ENCODE measurements around the gene ATP9A.
"Not testable (repeated sequence)": the region's sequence is repeated elsewhere in the genome, so short reads cannot be mapped to it uniquely, and the experiment has no call there.

ATP9A gene

GRCh38 chr20:51653226-51653625 lies 115.0 kb downstream of the ATP9A start:
- no peak for DNase-seq

GRCh38 chr20:51651921-51652549 lies 116.2 kb downstream of the ATP9A start:
- no peak for DNase-seq

GRCh38 chr20:51650685-51651134 lies 117.5 kb downstream of the ATP9A start:
- DNase-seq: no peak

- DNase-seq: no peak
These were observed 119.6 kb downstream of the ATP9A start for GRCh38 chr20:51648571-51648947.

GRCh38 chr20:51647674-51648570 lies 120.3 kb downstream of the ATP9A start:
- no peak for DNase-seq

GRCh38 chr20:51643810-51644209 lies 124.4 kb downstream of the ATP9A start:
- not testable (repeated sequence) for DNase-seq

GRCh38 chr20:51643390-51643789 lies 124.8 kb downstream of the ATP9A start:
- no peak for DNase-seq

- no peak for DNase-seq
These were observed 126.3 kb downstream of the ATP9A start for GRCh38 chr20:51641866-51642265.

GRCh38 chr20:51640743-51641142 lies 127.4 kb downstream of the ATP9A start:
- no peak for DNase-seq

- DNase-seq: peak; percentile 77
These were observed 128.9 kb downstream of the ATP9A start for GRCh38 chr20:51639206-51639832.

GRCh38 chr20:51637241-51637640 lies 130.9 kb downstream of the ATP9A start:
- DNase-seq: no peak

GRCh38 chr20:51636123-51636522 lies 132.1 kb downstream of the ATP9A start:
- no peak for DNase-seq

- no peak for DNase-seq
These were observed 132.5 kb downstream of the ATP9A start for GRCh38 chr20:51635680-51636079.

- no peak for DNase-seq
These were observed 133.3 kb downstream of the ATP9A start for GRCh38 chr20:51634877-51635276.

GRCh38 chr20:51634257-51634656 lies 133.9 kb downstream of the ATP9A start:
- DNase-seq: no peak

GRCh38 chr20:51633430-51633829 lies 134.8 kb downstream of the ATP9A start:
- DNase-seq: no peak

- DNase-seq: no peak
These were observed 136.2 kb downstream of the ATP9A start for GRCh38 chr20:51631953-51632352.

GRCh38 chr20:51631011-51631950 lies 136.9 kb downstream of the ATP9A start:
- DNase-seq: no peak

- no peak for DNase-seq
These were observed 138.7 kb downstream of the ATP9A start for GRCh38 chr20:51629399-51630058.

- DNase-seq: no peak
These were observed 139.4 kb downstream of the ATP9A start for GRCh38 chr20:51628533-51629398.

GRCh38 chr20:51627586-51627985 lies 140.6 kb downstream of the ATP9A start:
- no peak for DNase-seq
